Kidney epithelial cell (primary cell): ENCODE results near the gene GLIS1. TPM values are rescaled to one million over a fixed set of nuclear protein-coding genes. Genes with fewer than 3 reads are reported as not detected.

Source experiments
- DNase-seq: peaks from one replicate; pipeline ENCODE4 v3.0.0-alpha.2; 2010; ENCODE audit warnings: low read depth
- H3K27me3 ChIP-seq: 2 replicates; pipeline ENCODE4 v1.6.0; 2011; ENCODE audit warnings: low read length; ENCODE audit not compliant: control insufficient read depth, insufficient read depth
- H3K36me3 ChIP-seq: 2 replicates; pipeline ENCODE4 v1.5.1; 2011; ENCODE audit warnings: low read length; ENCODE audit not compliant: control insufficient read depth, insufficient read depth
- H3K4me3 ChIP-seq: 2 replicates; pipeline ENCODE4 v1.5.1; 2011; ENCODE audit warnings: low read depth, mild to moderate bottlenecking, control low read depth, low read length
- total RNA-seq: library from RNA; depleted of rRNA; stranded (reverse); fragments of >200 nt; gene quantifications from 2 replicates; pipeline ENCODE4 v1.2.3, GENCODE V29; 2015
- TF ChIP-seq, protein P1 (sequence below): IDR thresholded peaks from 2 replicates; pipeline ENCODE4 v1.5.1; 2011; ENCODE audit warnings: mild to moderate bottlenecking, moderate library complexity, low read length, control low read depth, inconsistent platforms; ENCODE audit not compliant: insufficient read depth, poor library complexity, severe bottlenecking

Gene GLIS1
- total RNA-seq, 1 donor from 2014 or later = 0.63 TPM

DNA sequence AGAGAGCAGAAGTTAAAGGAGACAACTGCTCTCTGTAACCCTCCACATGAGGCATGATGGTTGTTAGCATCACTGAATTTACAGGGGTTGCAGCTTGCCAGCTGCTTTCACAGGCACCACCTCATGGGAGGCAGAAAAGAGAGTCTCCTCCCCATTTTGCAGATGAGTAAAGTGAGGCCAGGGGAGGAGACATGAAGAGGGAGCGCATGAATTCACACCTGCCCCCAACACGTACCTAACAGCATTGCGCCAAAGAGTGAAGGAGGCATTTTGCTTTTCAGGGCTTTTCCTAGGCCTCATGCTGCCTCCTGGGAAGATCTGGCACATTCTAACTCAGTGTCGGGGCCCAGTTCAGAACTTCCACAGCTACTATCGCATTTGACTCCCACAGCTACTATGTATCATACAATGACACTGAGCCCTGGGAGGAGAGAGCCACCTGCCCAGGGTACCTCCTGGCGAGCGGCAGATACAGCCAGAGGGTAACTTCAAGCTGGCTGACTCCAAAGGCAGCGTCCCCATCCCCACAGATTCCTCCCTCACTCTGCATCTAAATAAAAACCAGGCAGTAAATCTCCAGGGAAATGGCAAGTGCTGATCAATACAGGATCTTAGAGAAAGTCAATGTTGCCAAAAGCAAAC is 34.0 kb downstream of the GLIS1 start:
- H3K36me3 ChIP-seq = no peaks in the 10 kb centered on the region
- no peak for DNase-seq
- H3K4me3 ChIP-seq = no peak overlapping the region
- H3K27me3 ChIP-seq = peaks cover 8% of the 10 kb centered on the region
- TF ChIP-seq, protein P1, sequence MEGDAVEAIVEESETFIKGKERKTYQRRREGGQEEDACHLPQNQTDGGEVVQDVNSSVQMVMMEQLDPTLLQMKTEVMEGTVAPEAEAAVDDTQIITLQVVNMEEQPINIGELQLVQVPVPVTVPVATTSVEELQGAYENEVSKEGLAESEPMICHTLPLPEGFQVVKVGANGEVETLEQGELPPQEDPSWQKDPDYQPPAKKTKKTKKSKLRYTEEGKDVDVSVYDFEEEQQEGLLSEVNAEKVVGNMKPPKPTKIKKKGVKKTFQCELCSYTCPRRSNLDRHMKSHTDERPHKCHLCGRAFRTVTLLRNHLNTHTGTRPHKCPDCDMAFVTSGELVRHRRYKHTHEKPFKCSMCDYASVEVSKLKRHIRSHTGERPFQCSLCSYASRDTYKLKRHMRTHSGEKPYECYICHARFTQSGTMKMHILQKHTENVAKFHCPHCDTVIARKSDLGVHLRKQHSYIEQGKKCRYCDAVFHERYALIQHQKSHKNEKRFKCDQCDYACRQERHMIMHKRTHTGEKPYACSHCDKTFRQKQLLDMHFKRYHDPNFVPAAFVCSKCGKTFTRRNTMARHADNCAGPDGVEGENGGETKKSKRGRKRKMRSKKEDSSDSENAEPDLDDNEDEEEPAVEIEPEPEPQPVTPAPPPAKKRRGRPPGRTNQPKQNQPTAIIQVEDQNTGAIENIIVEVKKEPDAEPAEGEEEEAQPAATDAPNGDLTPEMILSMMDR = no peak

DNA sequence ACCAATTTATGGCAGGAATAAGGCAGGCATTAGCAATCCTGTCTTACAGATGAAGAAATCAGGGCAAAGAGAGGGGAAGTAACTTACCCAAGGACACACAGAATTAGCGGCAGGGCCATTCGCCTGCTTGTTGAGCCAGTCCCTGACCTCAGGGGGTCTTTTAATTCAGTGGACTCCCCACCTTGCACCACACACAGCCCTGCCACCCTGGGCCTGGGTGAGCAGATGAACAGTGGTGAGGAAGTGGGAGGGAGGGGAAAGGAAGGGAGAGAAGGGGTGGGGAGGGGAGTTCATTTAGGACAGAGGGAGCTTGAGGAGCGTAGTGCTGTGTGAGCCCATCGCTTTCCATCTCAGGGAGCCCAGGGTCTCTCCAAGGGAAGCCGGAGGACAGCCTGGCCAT is 34.7 kb downstream of the GLIS1 start:
- Histone ChIP-seq H3K4me3 (no peak overlapping the region), H3K27me3 (peaks cover 8% of the 10 kb centered on the region), H3K36me3 (no peaks in the 10 kb centered on the region)
- no peak for DNase-seq
- TF ChIP-seq, protein P1 = no peak

DNA sequence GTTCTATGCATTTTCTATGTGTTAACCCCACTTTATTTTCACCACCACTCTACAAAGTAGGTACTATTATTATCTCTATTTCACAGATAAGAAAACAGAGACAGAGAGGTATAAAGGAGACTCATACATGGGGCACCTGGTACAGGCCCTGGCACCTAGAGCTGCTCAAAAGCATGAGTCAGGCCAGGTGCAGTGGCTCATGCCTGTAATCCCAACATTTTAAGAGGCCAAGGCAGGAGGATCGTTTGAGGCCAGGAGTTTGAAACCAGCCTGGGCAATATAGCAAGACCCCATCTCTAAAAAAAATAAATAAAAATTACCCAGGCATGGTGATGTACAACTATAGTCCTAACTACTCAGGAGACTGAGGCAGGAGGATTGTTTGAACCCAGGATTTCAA is 35.8 kb downstream of the GLIS1 start:
- no peak for DNase-seq
- H3K27me3 ChIP-seq = peaks cover 5% of the 10 kb centered on the region
- TF ChIP-seq, protein P1 = no peak
- H3K4me3 ChIP-seq = no peak overlapping the region
- no peaks in the 10 kb centered on the region for H3K36me3 ChIP-seq

DNA sequence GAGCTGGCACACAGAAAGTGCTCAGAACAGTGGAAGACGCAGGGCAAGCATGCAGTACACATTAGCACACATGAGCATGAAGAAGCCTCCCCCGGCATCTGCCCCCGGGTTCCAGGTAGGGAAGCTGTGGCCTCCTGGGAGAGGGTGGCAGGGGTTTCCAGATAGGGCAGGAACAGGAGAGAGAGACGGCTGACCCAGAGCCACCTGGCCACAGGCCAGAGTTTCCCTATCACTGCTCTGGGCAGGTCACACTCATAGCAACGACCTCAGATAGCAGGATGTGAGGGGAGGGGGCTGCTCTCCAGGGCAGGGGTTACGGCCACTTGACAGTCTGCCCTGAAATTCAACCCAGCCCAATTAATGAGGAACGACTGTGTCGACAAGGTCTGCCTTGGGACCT is 36.6 kb downstream of the GLIS1 start:
- no peak overlapping the region for H3K4me3 ChIP-seq
- no peak for DNase-seq
- H3K36me3 ChIP-seq = no peaks in the 10 kb centered on the region
- TF ChIP-seq, protein P1 = no peak
- peaks cover 5% of the 10 kb centered on the region for H3K27me3 ChIP-seq

DNA sequence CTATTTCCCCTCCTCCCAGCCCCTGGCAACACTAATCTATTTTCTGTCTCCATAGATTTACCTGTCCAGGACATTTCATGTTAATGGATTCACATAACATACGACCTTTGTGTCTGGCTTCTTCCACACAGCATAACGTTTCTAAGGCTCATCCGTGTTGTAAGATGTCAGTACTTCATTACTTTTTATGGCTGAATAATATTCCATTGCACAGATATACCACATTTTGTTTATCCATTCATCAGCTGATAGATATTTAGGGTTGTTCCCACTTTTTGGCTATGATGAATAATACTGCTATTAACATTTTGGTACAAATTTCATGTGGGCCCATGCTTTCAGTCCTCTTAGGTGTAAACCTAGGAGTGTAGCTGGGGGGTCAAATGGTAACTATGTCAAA is 38.2 kb downstream of the GLIS1 start:
- Histone ChIP-seq H3K4me3 (no peak overlapping the region), H3K27me3 (peaks cover 8% of the 10 kb centered on the region), H3K36me3 (no peaks in the 10 kb centered on the region)
- TF ChIP-seq, protein P1 = no peak
- DNase-seq = no peak

DNA sequence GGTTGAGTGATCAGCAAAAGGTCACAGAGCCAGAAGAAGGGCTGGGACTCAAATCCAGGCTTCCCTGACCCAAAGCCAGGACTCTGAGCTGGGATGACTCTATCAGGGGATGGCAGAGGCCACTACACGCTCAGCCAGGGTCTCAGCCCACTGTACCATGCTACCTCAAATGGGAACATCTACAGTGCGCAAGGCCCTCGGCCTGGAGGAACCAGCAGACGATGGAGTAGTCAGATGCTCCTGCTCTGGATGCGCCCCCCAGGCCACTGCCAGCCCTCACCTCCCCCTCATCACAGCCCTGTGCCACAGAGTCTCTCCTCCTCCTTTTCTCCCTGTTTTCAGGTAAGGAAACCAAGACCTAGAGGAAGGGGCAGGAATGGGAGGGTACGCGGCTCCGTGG is 39.0 kb downstream of the GLIS1 start:
- TF ChIP-seq, protein P1 = no peak
- H3K36me3 ChIP-seq = no peaks in the 10 kb centered on the region
- H3K27me3 ChIP-seq = peaks cover 5% of the 10 kb centered on the region

More for the DNA sequence above, 39.0 kb downstream of the GLIS1 start:
- no peak overlapping the region for H3K4me3 ChIP-seq
- DNase-seq = no peak
